Measurements from ENCODE around the gene FRS3.

GRCh38 chr6:41739041-41739440, 40.7 kb downstream of the FRS3 start:
- no peak for TF ChIP-seq CTCF (IDR thresholded peaks at IDR 0.05)
- TF ChIP-seq POLR2A (IDR thresholded peaks at IDR 0.05) = no peak

Data from tibial nerve (tissue), 3 donors.